DMS114 treated with DMSO at 0.1 percent for 48 hours (cell line): ENCODE data around the gene UTRN.

Experiments
- DNase-seq: peaks from one replicate; lab custom pipeline; 2025; ENCODE audit not compliant: unreplicated experiment; lab: John Stamatoyannopoulos, UW

Gene UTRN

GRCh38 chr6:144307880-144308279 lies 22.7 kb downstream of the UTRN start:
- DNase-seq = no peak

GRCh38 chr6:144310765-144311164 lies 25.6 kb downstream of the UTRN start:
- DNase-seq = no peak

- DNase-seq = no peak
Measured at GRCh38 chr6:144311361-144311760, 26.2 kb downstream of the UTRN start.

GRCh38 chr6:144314003-144314485 lies 28.9 kb downstream of the UTRN start:
- no peak for DNase-seq

GRCh38 chr6:144314562-144314961 lies 29.4 kb downstream of the UTRN start:
- DNase-seq = no peak

GRCh38 chr6:144315226-144315980 lies 30.3 kb downstream of the UTRN start:
- DNase-seq = no peak

GRCh38 chr6:144315981-144316861 lies 31.1 kb downstream of the UTRN start:
- no peak for DNase-seq

GRCh38 chr6:144316862-144317195 lies 31.7 kb downstream of the UTRN start:
- DNase-seq = no peak

GRCh38 chr6:144317736-144318135 lies 32.6 kb downstream of the UTRN start:
- no peak for DNase-seq

GRCh38 chr6:144319211-144319610 lies 34.1 kb downstream of the UTRN start:
- DNase-seq = no peak

- DNase-seq = no peak
Measured at GRCh38 chr6:144320741-144321140, 35.6 kb downstream of the UTRN start.

GRCh38 chr6:144321839-144322591 lies 36.9 kb downstream of the UTRN start:
- DNase-seq = no peak

- no peak for DNase-seq
Measured at GRCh38 chr6:144325232-144325631, 40.1 kb downstream of the UTRN start.

- DNase-seq = no peak
Measured at GRCh38 chr6:144326393-144326792, 41.3 kb downstream of the UTRN start.

GRCh38 chr6:144327081-144327480 lies 41.9 kb downstream of the UTRN start:
- no peak for DNase-seq

GRCh38 chr6:144330017-144330987 lies 45.2 kb downstream of the UTRN start:
- DNase-seq = no peak

- no peak for DNase-seq
Measured at GRCh38 chr6:144331491-144331969, 46.4 kb downstream of the UTRN start.

- DNase-seq = no peak
Measured at GRCh38 chr6:144332177-144332576, 47.0 kb downstream of the UTRN start.

GRCh38 chr6:144334150-144334708 lies 49.1 kb downstream of the UTRN start:
- DNase-seq = no peak
